RPMI8226 (cell line): ENCODE measurements around the gene HSD17B7.

Experiments
- DNase-seq: peaks from one replicate; pipeline ENCODE4 v3.0.0-alpha.2; 2015

The HSD17B7 gene

DNA sequence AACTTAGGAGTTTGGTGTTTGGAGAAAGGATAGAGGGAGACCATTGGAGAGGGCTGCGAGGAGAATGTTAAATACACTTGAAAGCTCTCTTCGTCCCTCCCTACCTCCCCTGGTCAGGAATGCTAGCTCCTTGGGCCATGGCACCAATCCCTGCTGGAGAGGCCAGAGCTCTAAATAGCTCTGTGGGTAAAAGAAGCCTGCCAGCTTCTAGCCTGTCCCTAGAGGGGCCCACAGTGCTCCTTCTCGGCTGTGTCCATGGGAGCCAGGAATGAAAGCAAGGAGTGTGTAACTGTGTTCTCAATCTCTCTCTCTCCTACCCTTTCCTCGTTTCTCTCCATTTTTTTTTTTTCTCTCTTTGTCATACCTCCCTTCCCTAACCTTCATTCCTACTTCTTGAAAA is 70.6 kb downstream of the HSD17B7 start, which contains the start of gene CCDC190:
CCDC190 (minus strand) TSS at position 75 of the 400 bp plus-strand sequence. CDS start 1,529 bp downstream, outside the sequence.
- no peak for DNase-seq

DNA sequence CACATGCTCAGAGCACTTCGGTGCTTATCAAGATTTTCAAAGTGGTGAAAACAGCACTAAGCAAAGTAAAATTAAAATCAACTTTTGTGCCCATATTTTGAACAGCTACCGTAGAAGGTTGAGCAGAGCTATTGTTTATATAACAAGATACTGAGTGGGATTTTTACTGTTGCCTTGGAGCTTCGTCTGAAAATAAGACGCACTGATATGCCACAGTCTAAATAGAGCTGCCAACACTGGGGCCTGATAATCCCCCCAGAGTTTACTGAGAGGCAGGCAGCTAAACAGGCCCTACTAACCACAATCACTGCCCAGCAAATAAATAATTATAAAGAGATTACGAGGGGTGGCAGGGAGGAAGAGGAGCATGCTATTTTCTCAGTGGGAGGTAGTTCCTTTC is 71.1 kb downstream of the HSD17B7 start:
- no peak for DNase-seq
